DMS 273 (cell line): ENCODE measurements around the gene TMEM63B.
"Not testable (repeated sequence)": the region's sequence is repeated elsewhere in the genome, so short reads cannot be mapped to it uniquely, and the experiment has no call there.

Source experiments
- DNase-seq: peaks from one replicate; lab custom pipeline; 2025; ENCODE audit not compliant: unreplicated experiment; lab: John Stamatoyannopoulos, UW

The TMEM63B gene

DNA sequence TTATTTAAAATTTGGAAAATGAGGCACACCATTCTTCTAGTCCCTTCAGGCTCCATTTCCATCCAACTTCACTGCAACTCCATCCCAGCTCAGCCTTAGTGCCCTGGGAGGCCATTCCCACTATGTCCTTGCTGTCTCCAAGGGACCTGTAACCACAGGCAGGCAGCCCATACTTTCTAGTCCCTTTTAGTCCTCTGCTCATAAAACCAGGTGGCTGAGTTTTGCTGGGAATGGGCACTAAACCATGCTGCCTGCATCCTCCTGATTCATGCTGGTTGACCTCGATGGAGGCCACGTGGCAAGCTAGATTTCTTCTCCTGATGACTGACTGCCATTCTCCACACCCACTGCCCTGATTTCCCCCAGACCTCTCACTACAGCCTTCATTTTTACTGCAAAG, 61.9 kb downstream of the TMEM63B start:
- no peak for DNase-seq

DNA sequence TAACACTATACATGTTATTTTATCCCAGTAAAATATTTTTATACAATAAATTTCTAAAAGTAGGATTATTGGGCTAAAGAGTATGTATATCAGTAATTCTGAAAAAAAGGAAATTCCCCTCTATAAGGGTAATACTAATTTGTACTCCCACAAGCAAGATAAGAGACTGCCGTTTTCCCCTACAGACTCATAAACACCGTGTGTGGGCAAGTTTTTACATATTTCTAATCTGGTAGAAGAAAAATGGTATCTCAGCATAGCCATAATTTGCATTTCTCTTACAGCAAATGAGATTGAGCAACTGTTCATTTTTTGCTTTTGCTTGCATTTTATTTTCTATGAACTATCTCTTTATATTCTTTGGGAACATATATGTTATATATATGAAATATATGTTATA, 63.4 kb downstream of the TMEM63B start:
- no peak for DNase-seq

DNA sequence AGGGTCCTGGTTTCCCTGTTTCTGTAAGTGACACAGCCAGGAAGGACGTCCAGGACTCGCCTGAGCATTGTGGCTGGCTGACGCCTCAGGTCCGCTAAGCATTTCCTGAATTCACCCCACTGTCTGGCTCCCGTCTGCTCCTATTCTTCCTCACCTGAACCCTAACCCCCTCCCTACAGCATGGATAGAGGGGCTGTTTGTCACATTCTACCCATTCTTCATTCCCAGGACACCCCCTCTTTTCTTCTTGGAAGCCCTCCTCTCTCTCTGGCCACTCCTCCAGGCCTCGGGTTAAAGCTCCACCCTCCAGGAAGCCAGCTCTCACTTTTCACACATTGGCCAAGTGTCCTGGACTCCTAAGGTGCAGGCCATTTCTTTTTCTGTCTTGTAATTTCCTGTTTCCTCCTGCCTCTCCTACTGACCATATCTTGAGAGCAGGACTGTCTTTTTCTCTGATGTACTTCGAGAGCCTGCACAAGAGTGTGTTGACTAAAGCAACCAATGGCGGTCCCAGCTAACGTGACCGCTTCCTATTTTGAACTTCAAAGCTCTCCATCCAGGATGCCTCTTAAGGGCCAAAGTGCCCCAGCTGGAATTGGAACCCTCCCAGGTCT, 65.2 kb downstream of the TMEM63B start:
- no peak for DNase-seq

DNA sequence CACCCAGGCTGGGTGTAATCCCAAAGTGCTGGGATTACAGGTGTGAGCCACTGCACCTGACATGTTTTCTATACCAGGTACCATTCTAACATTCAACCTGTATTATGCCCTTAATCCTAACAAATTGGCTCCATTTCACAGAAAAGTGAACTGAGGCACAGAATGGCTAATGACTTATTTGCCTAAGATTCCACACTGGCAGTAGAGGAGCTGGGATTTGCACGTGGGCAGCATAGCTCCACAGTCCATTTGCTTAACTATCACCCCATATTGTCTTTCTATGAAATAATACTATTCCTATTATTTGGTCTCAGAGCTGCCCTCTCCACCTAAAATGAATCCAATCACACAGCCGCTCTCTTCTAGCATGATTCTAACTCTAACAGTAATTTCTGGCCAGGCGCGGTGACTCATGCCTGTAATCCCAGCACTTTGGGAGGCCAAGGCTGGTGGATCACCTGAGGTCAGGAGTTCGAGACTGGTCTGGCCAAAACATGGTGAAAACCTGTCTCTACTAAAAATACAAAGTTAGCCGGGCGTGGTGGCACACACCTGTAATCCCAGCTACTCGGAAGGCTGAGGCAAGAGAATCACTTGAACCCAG, 66.1 kb downstream of the TMEM63B start:
- DNase-seq: no peak

DNA sequence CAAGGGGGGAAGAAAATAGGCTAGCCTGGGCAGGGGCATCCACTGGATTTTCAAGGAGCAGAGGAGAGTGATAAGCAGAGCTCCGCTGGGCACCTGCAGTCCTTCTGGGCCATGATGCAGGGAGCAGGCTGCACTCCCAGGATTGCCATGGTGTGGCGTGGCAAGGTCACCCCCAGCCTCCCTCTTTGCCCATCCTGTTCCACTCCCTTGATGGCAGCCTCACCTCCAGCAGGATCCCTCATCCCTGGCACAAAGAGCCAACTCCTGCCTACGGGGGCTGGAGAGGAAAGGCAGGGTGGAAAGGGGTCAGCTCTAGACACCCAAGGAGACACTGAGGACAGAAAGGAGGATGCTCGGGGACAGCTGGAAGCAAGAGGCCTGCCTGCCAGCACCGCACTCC, 67.0 kb downstream of the TMEM63B start:
- no peak for DNase-seq

DNA sequence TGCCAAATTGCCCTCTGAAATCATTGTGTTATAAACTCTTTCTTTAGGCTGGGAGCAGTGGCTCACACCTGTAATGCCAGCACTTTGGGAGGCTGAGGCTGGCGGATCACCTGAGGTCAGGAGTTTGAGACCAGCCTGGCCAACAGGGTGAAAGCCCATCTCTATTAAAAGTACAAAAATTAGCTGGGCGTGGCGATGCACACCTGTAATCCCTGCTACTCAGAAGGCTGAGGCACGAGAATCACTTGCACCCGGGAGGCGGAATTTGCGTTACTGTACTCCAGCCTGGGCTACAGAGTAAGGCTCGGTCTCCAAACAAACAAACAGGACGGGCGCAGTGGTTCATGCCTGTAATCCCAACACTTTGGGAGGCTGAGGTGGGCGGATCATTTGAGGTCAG, 69.0 kb downstream of the TMEM63B start:
- DNase-seq: not testable (repeated sequence)

DNA sequence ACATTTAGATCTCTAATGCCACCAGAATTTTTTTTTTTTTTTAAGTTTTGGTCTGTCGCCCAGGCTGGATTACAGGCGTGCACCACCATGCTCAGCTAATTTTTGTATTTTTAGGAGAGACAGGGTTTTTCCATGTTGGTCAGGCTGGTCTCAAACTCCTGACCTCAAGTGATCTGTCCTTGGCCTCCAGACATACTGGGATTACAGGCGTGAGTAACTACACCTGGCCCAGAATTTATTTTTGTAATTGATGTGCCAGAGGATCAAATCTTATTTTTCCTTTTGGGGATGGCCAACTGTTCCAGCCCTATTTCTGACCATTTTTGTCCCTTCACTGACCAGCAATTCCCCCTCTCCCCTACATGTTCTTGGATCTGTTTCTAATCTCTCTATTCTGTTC, 71.3 kb downstream of the TMEM63B start:
- DNase-seq: no peak

DNA sequence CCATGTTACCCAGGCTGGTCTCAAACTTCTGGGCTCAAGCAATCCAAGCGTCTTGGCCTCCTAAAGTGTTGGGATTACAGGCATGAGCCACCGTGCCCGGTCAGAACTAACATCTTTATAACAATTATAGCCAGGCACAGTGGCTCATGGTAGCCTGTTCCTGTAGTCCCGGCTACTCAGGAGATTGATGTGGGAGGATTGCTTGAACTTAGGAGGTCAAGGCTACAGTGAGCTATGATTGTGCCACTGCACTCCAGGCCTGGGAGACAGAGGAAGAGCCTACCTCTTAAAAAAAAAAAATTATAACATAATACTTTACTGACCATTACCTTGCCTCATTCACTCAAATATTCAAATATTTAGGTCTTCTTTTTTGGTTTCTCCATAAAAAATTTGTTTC, 72.5 kb downstream of the TMEM63B start:
- DNase-seq: no peak

DNA sequence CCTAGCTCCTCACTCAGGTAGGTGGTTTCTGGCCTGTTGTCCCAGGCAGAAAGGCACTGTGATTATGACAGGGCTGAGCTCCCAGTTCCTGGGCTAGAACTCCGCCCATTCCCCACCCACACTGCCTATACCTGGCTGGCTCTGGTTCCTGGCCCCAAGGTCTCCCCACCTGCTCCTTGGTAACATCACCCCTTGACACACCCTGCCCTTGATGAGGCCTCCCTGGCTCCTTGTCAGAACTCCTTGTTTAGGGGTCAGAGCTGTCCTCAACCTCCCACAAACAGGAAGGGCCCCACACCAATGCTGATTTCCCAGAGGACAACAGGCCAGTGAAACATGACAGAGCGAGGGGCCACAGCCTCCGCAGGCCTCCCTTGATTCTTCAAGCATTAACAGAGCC, 73.8 kb downstream of the TMEM63B start:
- DNase-seq: no peak

DNA sequence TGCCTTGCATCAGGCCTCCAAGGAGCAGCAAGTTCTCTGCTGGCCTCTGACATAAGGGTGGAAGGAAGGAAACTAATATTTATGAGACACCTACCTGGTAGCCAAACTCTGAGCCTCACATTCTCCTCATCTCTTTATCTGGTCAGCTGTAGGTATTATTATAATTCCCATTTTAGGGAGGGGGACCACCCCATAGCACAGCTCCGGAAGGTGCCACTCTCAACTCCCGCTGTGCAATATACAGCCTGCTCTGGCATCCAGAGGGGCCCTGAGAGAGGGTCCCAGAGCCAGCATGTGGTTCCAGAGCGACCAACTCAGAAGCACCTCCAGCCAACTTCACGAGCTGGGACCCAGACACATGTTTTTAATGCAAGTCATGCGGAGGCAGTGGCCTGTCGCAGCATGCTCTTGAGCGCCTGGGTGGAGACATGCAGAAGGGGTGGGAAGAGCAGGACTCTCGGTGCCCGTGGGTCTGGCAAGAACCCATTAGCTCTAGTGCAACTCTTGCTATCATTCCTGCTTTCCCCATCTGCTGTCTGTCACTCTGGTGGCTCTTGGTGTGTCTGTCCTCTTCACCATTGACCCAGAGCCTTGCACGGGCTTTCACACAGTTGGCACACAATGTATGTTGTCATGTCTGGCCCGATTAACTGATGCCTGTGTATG, 74.4 kb downstream of the TMEM63B start:
- peak; percentile 28 for DNase-seq

DNA sequence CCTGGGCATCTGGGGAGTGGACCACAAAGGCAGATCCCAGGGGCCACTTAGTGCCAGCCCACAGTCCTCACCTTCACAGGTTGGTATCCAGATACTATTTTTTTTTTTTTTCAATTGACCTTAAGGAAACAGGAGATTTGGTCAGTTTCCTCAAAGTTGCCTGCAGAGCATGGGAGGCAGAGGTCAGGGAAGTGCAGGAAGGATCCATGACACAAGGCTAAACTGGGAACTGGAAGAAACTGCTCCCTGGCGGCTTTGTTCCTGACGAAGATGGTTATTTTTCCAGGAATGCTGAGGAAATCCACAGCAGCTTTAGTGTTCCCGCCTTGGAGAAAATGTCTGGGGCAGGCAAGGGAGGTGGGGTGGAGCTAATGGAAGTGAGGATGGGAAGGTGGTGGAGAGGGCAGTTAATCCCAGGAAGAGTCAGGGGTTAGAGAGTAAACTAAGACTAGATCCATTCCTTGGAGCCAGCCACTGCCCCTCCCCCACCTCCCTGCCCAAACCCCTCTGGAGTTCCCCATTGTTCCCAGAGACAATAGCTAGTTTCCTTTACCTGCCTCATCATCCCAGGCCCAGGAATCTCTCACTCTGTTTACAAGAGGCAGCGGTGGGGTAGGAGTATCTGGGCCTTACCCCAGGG, 75.1 kb downstream of the TMEM63B start:
- DNase-seq: no peak

DNA sequence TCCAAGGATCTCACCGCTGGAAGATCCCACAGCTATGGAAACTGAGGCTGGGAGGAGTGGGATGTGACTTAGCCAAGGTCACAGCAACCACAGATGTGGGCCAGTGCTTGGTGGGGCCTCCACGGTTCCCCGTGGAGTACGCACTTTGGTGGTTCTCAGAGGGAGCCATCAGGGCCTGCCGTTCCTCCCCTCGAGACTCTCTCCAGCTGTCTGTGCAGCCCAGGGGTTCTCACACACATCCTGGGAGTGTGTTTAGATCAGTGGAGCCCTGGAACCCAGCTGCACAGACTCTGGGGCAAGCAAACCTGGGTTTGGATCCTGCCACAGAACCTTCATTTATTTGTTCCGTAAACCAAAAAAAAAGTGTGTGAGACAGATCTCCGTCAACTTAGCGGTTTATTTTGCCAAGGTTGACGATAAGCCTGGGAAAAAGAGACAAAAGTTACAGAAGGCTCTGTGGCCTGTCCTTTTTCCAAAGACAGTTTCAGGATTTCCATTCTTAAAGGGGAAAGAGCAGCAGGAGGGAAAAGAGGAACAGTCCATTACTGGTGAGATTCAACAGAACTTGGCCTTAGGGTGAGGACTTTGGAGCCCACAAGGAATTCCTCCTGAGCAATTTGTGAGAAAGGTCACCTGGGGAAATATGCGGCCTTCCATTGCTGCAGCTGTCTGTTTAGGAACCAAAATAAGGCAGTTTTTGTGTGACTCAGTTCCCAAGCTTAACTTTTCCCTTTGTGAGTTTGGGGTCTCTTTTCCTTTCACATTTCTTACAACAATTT, 75.8 kb downstream of the TMEM63B start:
- DNase-seq: no peak

DNA sequence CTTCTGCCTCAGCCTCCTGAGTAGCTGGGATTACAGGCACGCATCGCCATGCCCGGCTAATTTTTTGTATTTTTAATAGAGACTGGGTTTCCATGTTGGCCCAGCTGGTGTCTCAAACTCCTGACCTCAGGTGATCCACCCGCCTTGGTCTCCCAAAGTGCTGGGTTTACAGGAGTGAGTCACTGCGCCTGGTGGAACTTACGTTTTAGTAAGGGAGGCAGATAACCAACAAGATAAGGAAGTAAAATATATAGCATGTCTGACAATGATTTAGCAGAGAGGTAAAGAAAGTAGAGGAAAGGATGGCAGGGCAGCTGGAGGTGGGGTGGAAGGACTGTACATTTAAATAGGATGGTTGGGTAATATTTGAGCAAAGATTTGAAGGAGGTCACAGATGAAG, 76.6 kb downstream of the TMEM63B start:
- DNase-seq: no peak
